C4-2B (cell line): ENCODE measurements around the gene EEA1.

ENCODE experiments used
- H3K27ac ChIP-seq: fragments of 450-650 bp; 2 replicates; pipeline ENCODE4 v1.5.1; 2017
- CTCF ChIP-seq: fragments of 450-650 bp; conservative IDR thresholded peaks from 2 replicates; pipeline ENCODE4 v1.5.1; 2017; ENCODE audit warnings: mild to moderate bottlenecking
- ZFX ChIP-seq: fragments of 450-650 bp; IDR thresholded peaks from 2 replicates; pipeline ENCODE4 v1.6.1; 2017

Gene EEA1

GRCh38 chr12:92847368-92847767, 81.7 kb downstream of the EEA1 start:
- no peak overlapping the region for H3K27ac ChIP-seq
- TF ChIP-seq CTCF (no peak), ZFX (no peak)

GRCh38 chr12:92845329-92845728, 83.8 kb downstream of the EEA1 start:
- TF ChIP-seq ZFX (no peak), CTCF (no peak)
- no peak overlapping the region for H3K27ac ChIP-seq

GRCh38 chr12:92844151-92844763, 84.8 kb downstream of the EEA1 start:
- TF ChIP-seq CTCF (no peak), ZFX (no peak)
- H3K27ac ChIP-seq, result no peak overlapping the region

- H3K27ac ChIP-seq, result no peak overlapping the region
- no peak for TF ChIP-seq CTCF
- TF ChIP-seq ZFX, result no peak
Measured at GRCh38 chr12:92829686-92830282, 99.3 kb downstream of the EEA1 start.

GRCh38 chr12:92828565-92828964, 100.5 kb downstream of the EEA1 start:
- no peak for TF ChIP-seq CTCF
- no peak for TF ChIP-seq ZFX
- H3K27ac ChIP-seq, result no peak overlapping the region

- TF ChIP-seq ZFX (no peak), CTCF (peak; percentile 95)
Measured at GRCh38 chr12:92827836-92828431, 101.2 kb downstream of the EEA1 start.

GRCh38 chr12:92821142-92821541, 108.0 kb downstream of the EEA1 start:
- no peak for TF ChIP-seq ZFX
- no peak for TF ChIP-seq CTCF
- no peak overlapping the region for H3K27ac ChIP-seq

More at GRCh38 chr12:92827836-92828431, 101.2 kb downstream of the EEA1 start:
- no peak overlapping the region for H3K27ac ChIP-seq
